H1 (cell line): Measurements from ENCODE around the gene CTDNEP1. TPM values are rescaled to one million over a fixed set of nuclear protein-coding genes. Genes with fewer than 3 reads are reported as not detected.

ENCODE experiments used
- CREB1 ChIP-seq: IDR thresholded peaks from 2 replicates; pipeline ENCODE4 v1.6.1; 2012; ENCODE audit warnings: inconsistent platforms
- E2F6 ChIP-seq: IDR thresholded peaks from 2 replicates; pipeline ENCODE4 v1.6.1; 2012; ENCODE audit warnings: inconsistent platforms
- GTF2F1 ChIP-seq: IDR thresholded peaks from 2 replicates; pipeline ENCODE4 v1.6.1; 2012; ENCODE audit warnings: low read depth, low read length, improper control_type of control experiment, borderline replicate concordance
- JUN ChIP-seq: IDR thresholded peaks from 2 replicates; pipeline ENCODE4 v1.6.1; 2011; ENCODE audit warnings: low read depth, mild to moderate bottlenecking, improper control_type of control experiment, low read length
- MAFK ChIP-seq: IDR thresholded peaks from 2 replicates; pipeline ENCODE4 v1.6.1; 2012; ENCODE audit warnings: low read depth, mild to moderate bottlenecking, improper control_type of control experiment, low read length
- NANOG ChIP-seq: IDR thresholded peaks from 2 replicates; pipeline ENCODE4 v1.6.1; 2011; ENCODE audit warnings: low read length, low read depth, mild to moderate bottlenecking, inconsistent platforms; ENCODE audit not compliant: insufficient read depth, poor library complexity, severe bottlenecking
- POLR2AphosphoS5 ChIP-seq: IDR thresholded peaks from 2 replicates; pipeline ENCODE4 v1.6.1; 2011; ENCODE audit warnings: low read depth, low read length
- POU5F1 ChIP-seq: IDR thresholded peaks from 2 replicates; pipeline ENCODE4 v1.6.1; 2011; ENCODE audit warnings: low read depth, mild to moderate bottlenecking, low read length, moderate library complexity
- RBBP5 ChIP-seq: IDR thresholded peaks from 2 replicates; pipeline ENCODE4 v1.7.1; 2012; ENCODE audit warnings: low read depth, mild to moderate bottlenecking, inconsistent platforms, low read length, moderate library complexity, borderline replicate concordance
- SIN3A ChIP-seq, 2 experiments: IDR thresholded peaks in 1 of 2; conservative IDR thresholded peaks in 1 of 2; 2 replicates each; pipeline ENCODE4 v1.6.1; 2011 to 2012; ENCODE audit warnings: low read length in 2 of 2, improper control_type of control experiment in 1 of 2, low read depth in 1 of 2, mild to moderate bottlenecking in 1 of 2
- SIRT6 ChIP-seq: IDR thresholded peaks from one replicate; pipeline ENCODE4 v1.7.1; 2012; ENCODE audit warnings: low read length, inconsistent platforms
- SP1 ChIP-seq: IDR thresholded peaks from 2 replicates; pipeline ENCODE4 v1.6.1; 2011; ENCODE audit warnings: low read depth, low read length
- SP4 ChIP-seq: IDR thresholded peaks from 2 replicates; pipeline ENCODE4 v1.6.1; 2012; ENCODE audit warnings: low read length, inconsistent platforms
- SUZ12 ChIP-seq: fragments of 200-600 bp; sonication (generic); IDR thresholded peaks from 2 replicates; pipeline ENCODE4 v1.6.1; 2012; ENCODE audit warnings: mild to moderate bottlenecking, inconsistent platforms, low read length, moderate library complexity, mixed read lengths
- TAF7 ChIP-seq: optimal IDR thresholded peaks from 2 replicates; pipeline ENCODE3; 2011; ENCODE audit warnings: low read depth, mild to moderate bottlenecking, inconsistent platforms, low read length, moderate library complexity, borderline replicate concordance
- TBP ChIP-seq: IDR thresholded peaks from 2 replicates; pipeline ENCODE4 v1.6.1; 2011; ENCODE audit warnings: low read depth, low read length, improper control_type of control experiment
- ZNF274 ChIP-seq: IDR thresholded peaks from 2 replicates; pipeline ENCODE4 v1.7.0; 2012; ENCODE audit warnings: low read length, borderline replicate concordance; ENCODE audit errors: extremely low read depth
- polyA plus RNA-seq, 7 experiments: library from polyadenylated mRNA; depleted of rRNA in 3 of 7; stranded (reverse) in 5 of 7; unstranded in 2 of 7; fragments of >200 nt in 5 of 7; fragments of 200-250 nt in 2 of 7; gene quantifications; 1 replicate in 5 of 7; 2 replicates in 1 of 7; 4 replicates in 1 of 7; pipeline versions ENCODE4 v1.2.1 to v1.2.3, GENCODE V29; 2011 to 2013; ENCODE audit warnings: missing spikeins in 2 of 7, mixed read lengths in 2 of 7
- total RNA-seq: library from RNA; stranded (reverse); fragmentation: NEBNext Ultra II Directional; extraction: Animal tissue kit (Norgen Biotek cat#: 25700); gene quantifications from 2 replicates; pipeline ENCODE4 v1.2.1, GENCODE V29; 2021
- TF ChIP-seq, protein P1 (sequence below): IDR thresholded peaks from 2 replicates; pipeline ENCODE4 v1.6.1; 2012; ENCODE audit warnings: low read length, inconsistent platforms
- TF ChIP-seq, protein P2 (sequence below), 3 experiments: IDR thresholded peaks; 1 replicate in 2 of 3; 2 replicates in 1 of 3; pipeline versions ENCODE4 v1.5.1 to v1.6.1; 2011; ENCODE audit warnings: low read length in 3 of 3, mild to moderate bottlenecking in 3 of 3, inconsistent platforms in 2 of 3, low read depth in 1 of 3, moderate library complexity in 1 of 3; ENCODE audit not compliant: insufficient read depth in 1 of 3; ENCODE audit errors: control extremely low read depth in 1 of 3

The CTDNEP1 gene
- total and polyA plus RNA-seq, 2 of the 8 experiments (the other 6 are each of a cell fraction or from before 2014, with no cell fraction given) = 114 to 123 TPM

GRCh38 chr17:7260651-7261378 is 9.3 kb upstream of the CTDNEP1 start (continued):
- TF ChIP-seq SIN3A (conservative IDR thresholded peaks at IDR 0.05 in 1 of 2, IDR thresholded peaks at IDR 0.05 in 1 of 2; ENCODE audit: low read depth in 1 of 2, low read length in 2 of 2) (peak in 1 of 2 experiments; percentile 33; a peak in 1 of 4 replicates), CREB1 (no peak), SIRT6 (no peak), TAF7 (peak; percentile 70), E2F6 (no peak; the same call in 1 of the 2 replicates), NANOG (no peak), SP1 (peak; percentile 54; the same call in 1 of the 2 replicates), SUZ12 (no peak), MAFK (no peak), SP4 (peak; percentile 28; the same call in 1 of the 2 replicates), RBBP5 (peak; percentile 36; the same call in 1 of the 2 replicates), ZNF274 (no peak), TBP (peak; percentile 83), POU5F1 (no peak), GTF2F1 (no peak), POLR2AphosphoS5 (peak; percentile 81; the same call in 1 of the 2 replicates), JUN (no peak)
- TF ChIP-seq, protein P1, sequence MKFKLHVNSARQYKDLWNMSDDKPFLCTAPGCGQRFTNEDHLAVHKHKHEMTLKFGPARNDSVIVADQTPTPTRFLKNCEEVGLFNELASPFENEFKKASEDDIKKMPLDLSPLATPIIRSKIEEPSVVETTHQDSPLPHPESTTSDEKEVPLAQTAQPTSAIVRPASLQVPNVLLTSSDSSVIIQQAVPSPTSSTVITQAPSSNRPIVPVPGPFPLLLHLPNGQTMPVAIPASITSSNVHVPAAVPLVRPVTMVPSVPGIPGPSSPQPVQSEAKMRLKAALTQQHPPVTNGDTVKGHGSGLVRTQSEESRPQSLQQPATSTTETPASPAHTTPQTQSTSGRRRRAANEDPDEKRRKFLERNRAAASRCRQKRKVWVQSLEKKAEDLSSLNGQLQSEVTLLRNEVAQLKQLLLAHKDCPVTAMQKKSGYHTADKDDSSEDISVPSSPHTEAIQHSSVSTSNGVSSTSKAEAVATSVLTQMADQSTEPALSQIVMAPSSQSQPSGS = no peak
- TF ChIP-seq, protein P2, sequence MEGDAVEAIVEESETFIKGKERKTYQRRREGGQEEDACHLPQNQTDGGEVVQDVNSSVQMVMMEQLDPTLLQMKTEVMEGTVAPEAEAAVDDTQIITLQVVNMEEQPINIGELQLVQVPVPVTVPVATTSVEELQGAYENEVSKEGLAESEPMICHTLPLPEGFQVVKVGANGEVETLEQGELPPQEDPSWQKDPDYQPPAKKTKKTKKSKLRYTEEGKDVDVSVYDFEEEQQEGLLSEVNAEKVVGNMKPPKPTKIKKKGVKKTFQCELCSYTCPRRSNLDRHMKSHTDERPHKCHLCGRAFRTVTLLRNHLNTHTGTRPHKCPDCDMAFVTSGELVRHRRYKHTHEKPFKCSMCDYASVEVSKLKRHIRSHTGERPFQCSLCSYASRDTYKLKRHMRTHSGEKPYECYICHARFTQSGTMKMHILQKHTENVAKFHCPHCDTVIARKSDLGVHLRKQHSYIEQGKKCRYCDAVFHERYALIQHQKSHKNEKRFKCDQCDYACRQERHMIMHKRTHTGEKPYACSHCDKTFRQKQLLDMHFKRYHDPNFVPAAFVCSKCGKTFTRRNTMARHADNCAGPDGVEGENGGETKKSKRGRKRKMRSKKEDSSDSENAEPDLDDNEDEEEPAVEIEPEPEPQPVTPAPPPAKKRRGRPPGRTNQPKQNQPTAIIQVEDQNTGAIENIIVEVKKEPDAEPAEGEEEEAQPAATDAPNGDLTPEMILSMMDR (IDR thresholded peaks at IDR 0.05; ENCODE audit: control extremely low read depth in 1 of 3, insufficient read depth in 1 of 3, low read depth in 1 of 3, low read length in 3 of 3) = no peak
